ENCODE results near the gene CD9.

The CD9 gene

GRCh38 chr12:6284273-6284672 is 84.1 kb downstream of the CD9 start:
- H3K79me2 ChIP-seq (ENCODE audit: insufficient read depth, low read length): no peaks in the 10 kb centered on the region
- no peak overlapping the region for H3K4me3 ChIP-seq (ENCODE audit: low read depth, low read length, poor library complexity, severe bottlenecking)
- H3K9me3 ChIP-seq (ENCODE audit: low read length): no peaks in the 10 kb centered on the region
- no peaks in the 10 kb centered on the region for H3K9me2 ChIP-seq (ENCODE audit: low read depth, low read length)
- no peak overlapping the region for H3K9ac ChIP-seq (ENCODE audit: low read length)
- no peaks in the 10 kb centered on the region for H3K36me3 ChIP-seq (ENCODE audit: insufficient read depth, low read length)
- peaks cover 8% of the 10 kb centered on the region; the same call in 1 of the 2 replicates for H3K27me3 ChIP-seq (ENCODE audit: insufficient read depth, low read length)
- H2AFZ ChIP-seq (ENCODE audit: low read length): no peak overlapping the region
- no peaks in the 10 kb centered on the region for H3K4me1 ChIP-seq (ENCODE audit: insufficient read depth, low read length, severe bottlenecking)
- no peaks in the 10 kb centered on the region for H3F3A ChIP-seq (ENCODE audit: insufficient read depth, low read length)
- no peak overlapping the region for H3K4me2 ChIP-seq (ENCODE audit: low read length)
- TF ChIP-seq CTCF (IDR thresholded peaks at IDR 0.05; ENCODE audit: low read length) (no peak), EZH2 (IDR thresholded peaks at IDR 0.05; ENCODE audit: borderline replicate concordance, low read length) (no peak)
- no peaks in the 10 kb centered on the region for H4K20me1 ChIP-seq (ENCODE audit: insufficient read depth, low read length)
- no peak overlapping the region for H3K27ac ChIP-seq (ENCODE audit: low read depth, low read length, poor library complexity, severe bottlenecking)

- no peaks in the 10 kb centered on the region for H3K9me3 ChIP-seq (ENCODE audit: low read length)
- no peaks in the 10 kb centered on the region for H3K9me2 ChIP-seq (ENCODE audit: low read depth, low read length)
- H2AFZ ChIP-seq (ENCODE audit: low read length): no peak overlapping the region
- TF ChIP-seq EZH2 (IDR thresholded peaks at IDR 0.05; ENCODE audit: borderline replicate concordance, low read length): no peak
- TF ChIP-seq CTCF (IDR thresholded peaks at IDR 0.05; ENCODE audit: low read length): peak; percentile 87
- no peaks in the 10 kb centered on the region for H3F3A ChIP-seq (ENCODE audit: insufficient read depth, low read length)
- H3K9ac ChIP-seq (ENCODE audit: low read length): no peak overlapping the region
- 0 out of 2 replicates have a peak, but pooled peaks cover 4% of the 10 kb centered on the region for H3K27me3 ChIP-seq (ENCODE audit: insufficient read depth, low read length)
- H3K27ac ChIP-seq (ENCODE audit: low read depth, low read length, poor library complexity, severe bottlenecking): no peak overlapping the region
- H3K4me2 ChIP-seq (ENCODE audit: low read length): no peak overlapping the region
- H3K4me1 ChIP-seq (ENCODE audit: insufficient read depth, low read length, severe bottlenecking): no peaks in the 10 kb centered on the region
- no peaks in the 10 kb centered on the region for H3K79me2 ChIP-seq (ENCODE audit: insufficient read depth, low read length)
- no peaks in the 10 kb centered on the region for H4K20me1 ChIP-seq (ENCODE audit: insufficient read depth, low read length)
- H3K4me3 ChIP-seq (ENCODE audit: low read depth, low read length, poor library complexity, severe bottlenecking): no peak overlapping the region
- H3K36me3 ChIP-seq (ENCODE audit: insufficient read depth, low read length): no peaks in the 10 kb centered on the region
These were observed 84.9 kb downstream of the CD9 start for GRCh38 chr12:6285063-6285477.

- no peak overlapping the region for H3K27ac ChIP-seq (ENCODE audit: low read depth, low read length, poor library complexity, severe bottlenecking)
- H3K4me2 ChIP-seq (ENCODE audit: low read length): no peak overlapping the region
These were observed 85.5 kb downstream of the CD9 start for GRCh38 chr12:6285532-6286306.

More at GRCh38 chr12:6285532-6286306, 85.5 kb downstream of the CD9 start:
- TF ChIP-seq CTCF (IDR thresholded peaks at IDR 0.05; ENCODE audit: low read length): no peak
- TF ChIP-seq EZH2 (IDR thresholded peaks at IDR 0.05; ENCODE audit: borderline replicate concordance, low read length): no peak
- no peaks in the 10 kb centered on the region for H3K36me3 ChIP-seq (ENCODE audit: insufficient read depth, low read length)
- H3K4me3 ChIP-seq (ENCODE audit: low read depth, low read length, poor library complexity, severe bottlenecking): no peak overlapping the region
- H3K27me3 ChIP-seq (ENCODE audit: insufficient read depth, low read length): 0 out of 2 replicates have a peak, but pooled peaks cover 4% of the 10 kb centered on the region
- H3K9me3 ChIP-seq (ENCODE audit: low read length): no peaks in the 10 kb centered on the region
- H3F3A ChIP-seq (ENCODE audit: insufficient read depth, low read length): no peaks in the 10 kb centered on the region
- no peak overlapping the region for H2AFZ ChIP-seq (ENCODE audit: low read length)
- H3K9me2 ChIP-seq (ENCODE audit: low read depth, low read length): no peaks in the 10 kb centered on the region
- H4K20me1 ChIP-seq (ENCODE audit: insufficient read depth, low read length): no peaks in the 10 kb centered on the region
- no peaks in the 10 kb centered on the region for H3K79me2 ChIP-seq (ENCODE audit: insufficient read depth, low read length)
- no peaks in the 10 kb centered on the region for H3K4me1 ChIP-seq (ENCODE audit: insufficient read depth, low read length, severe bottlenecking)
- no peak overlapping the region for H3K9ac ChIP-seq (ENCODE audit: low read length)

All from OCI-LY1 (cell line).